A549 treated with GW870086 at 1 μM for 4 hours (cell line): ENCODE results near the gene EXOC2. TPM values are rescaled to one million over a fixed set of nuclear protein-coding genes. Genes with fewer than 3 reads are reported as not detected.

Source experiments
- total RNA-seq: library from RNA; stranded (reverse); fragments of 200-300 nt; extraction: Qiagen RNA extraction; gene quantifications from 5 replicates; pipeline ENCODE4 v1.2.3, GENCODE V29; 2022; ENCODE audit warnings: low read depth

EXOC2 gene
- total RNA-seq: 10.3 to 13.0 TPM (median 10.8 TPM) in 5 replicates

DNA sequence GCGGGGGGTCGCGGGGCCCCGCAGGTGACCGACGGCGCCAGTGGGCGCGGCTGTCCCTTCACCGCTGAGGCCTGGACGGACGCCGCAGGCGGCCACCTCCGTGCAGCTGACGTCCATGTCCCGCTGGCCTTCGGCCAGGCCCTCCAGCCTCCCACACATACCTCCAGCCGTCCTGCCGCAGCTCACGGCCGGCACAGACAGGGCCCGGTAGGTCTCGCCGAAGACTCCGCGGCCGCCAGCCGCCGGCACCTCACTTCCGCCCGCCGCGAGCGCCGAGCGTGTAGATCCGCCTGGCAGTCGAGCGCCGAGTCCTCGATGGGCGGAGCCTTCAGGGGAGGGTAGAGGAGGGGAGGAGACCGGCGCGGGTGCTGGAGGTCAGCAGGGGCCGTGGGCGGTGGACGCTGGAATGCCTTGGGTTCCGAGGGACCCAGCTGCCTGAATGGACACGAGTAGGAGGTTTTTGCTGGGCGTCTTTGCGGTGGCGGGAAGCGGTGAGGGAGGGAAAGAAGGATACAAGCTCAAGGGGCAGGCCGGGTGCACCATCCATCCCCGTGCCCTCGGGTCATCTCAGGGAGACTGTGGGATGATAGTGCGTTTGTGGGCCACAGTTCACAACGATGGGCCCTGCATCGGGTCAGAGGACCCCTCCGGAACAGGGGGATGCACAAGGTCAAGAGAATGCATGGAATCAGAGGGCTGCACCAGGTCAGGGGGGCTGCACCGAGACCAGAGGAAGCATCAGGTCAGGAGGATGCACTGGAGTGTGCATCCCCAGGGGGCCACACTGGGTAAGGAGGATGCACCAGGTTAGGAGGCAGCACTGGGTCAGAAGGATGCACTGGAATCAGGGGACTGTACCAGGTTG lies at the start of gene EXOC2:
EXOC2 (minus strand) TSS at position 282 of the 865 bp plus-strand sequence. CDS start 55,321 bp downstream, outside the sequence.

DNA sequence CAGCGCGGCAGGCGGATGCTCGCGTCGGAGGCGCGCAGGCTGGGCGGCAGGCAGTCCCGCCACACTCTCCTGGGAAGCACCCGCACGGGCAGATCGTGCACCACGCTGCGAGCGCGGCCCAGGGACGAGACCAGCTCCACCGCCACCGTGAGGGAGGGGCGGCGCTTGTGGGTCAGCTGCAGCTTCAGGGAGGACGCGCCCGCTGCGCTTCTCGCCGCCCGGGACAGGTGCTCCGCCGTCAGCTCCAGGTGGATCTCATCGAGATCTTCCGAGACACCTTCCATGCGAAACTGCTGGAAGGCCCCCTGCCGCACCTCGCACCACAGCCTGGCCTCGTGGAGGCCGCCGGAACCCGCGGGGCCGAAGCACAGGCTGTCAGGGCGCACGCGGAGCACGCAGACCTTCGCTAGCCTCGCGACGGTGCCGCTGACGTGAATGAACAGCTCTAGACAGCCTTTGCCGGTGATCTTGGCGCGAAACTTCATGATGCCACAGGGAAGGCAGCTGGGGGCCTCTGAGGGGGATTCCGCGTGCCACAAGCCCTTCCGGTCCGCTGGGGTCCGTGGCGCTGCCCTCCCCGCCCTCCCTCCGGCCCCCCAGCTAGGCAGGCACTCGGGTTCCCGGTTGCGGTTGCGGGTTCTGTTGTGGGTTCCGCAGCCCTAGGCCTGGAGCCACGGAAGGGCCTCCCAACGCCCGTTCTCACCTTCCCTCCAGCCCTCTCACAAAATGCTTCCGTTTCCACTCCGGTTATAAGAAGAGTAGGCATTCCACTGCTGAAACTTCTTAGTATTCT lies 36.3 kb downstream of the EXOC2 start, which contains the start of gene HUS1B:
HUS1B (minus strand) TSS at position 641 of the 793 bp plus-strand sequence; CDS start at position 485, 156 bp downstream.

Other genes starting within 250 kb of the EXOC2 start
- gene HUS1B, start 36.0 kb downstream of the EXOC2 start, total RNA-seq: 0.13 to 0.38 TPM (median 0.30 TPM) in 4 of 5 replicates, not detected in the other